ENCODE data around the gene LCE2D. TPM values are rescaled to one million over a fixed set of nuclear protein-coding genes. Genes with fewer than 3 reads are reported as not detected.
"Not testable (repeated sequence)": the region's sequence is repeated elsewhere in the genome, so short reads cannot be mapped to it uniquely, and the experiment has no call there.

LCE2D gene
- total RNA-seq, 4 donors from 2014 or later = not detected

- Histone ChIP-seq H3K4me1 (no peaks in the 10 kb centered on the region), H3K4me3 (replicated peaks in 1 of 3) (no peak overlapping the region), H3K9me3 (no peaks in the 10 kb centered on the region), H3K36me3 (no peaks in the 10 kb centered on the region), H3K27me3 (no peaks in the 10 kb centered on the region), H3K27ac (no peak overlapping the region)
- no peak for DNase-seq
- WGBS, 2 donors = 92 to 93% methylated on average over 5 of the region's 5 CpGs
- intact Hi-C loops (cut with DNase I) = no loop called here
- TF ChIP-seq POLR2A (IDR thresholded peaks at IDR 0.05) (no peak), CTCF (IDR thresholded peaks at IDR 0.05) (no peak)
Measured at GRCh38 chr1:152667648-152668047, 4.5 kb downstream of the LCE2D start.

DNA sequence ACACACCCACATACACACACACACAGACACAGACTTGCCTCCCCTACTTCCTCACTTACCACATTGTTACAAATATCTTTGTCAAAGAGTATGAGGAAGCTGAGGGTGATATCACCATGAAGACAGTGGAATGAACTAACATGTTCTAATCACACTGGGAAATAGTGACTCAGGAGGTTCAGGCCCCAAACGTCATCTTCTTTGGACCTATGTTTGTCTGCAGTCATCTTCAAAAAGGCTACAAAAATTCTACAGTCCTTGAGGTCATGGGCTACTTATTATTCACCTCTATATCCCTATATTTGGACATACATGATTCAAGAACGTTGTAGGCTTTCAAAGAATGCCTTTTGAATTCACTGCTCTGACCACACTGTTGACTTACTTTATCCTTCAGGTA lies 9.8 kb downstream of the LCE2D start:
- Histone ChIP-seq H3K4me1 (no peaks in the 10 kb centered on the region), H3K4me3 (replicated peaks in 1 of 3) (no peak overlapping the region), H3K27me3 (no peaks in the 10 kb centered on the region), H3K36me3 (no peaks in the 10 kb centered on the region), H3K27ac (no peak overlapping the region), H3K9me3 (no peaks in the 10 kb centered on the region)
- intact Hi-C loops (cut with DNase I) = no loop called here
- DNase-seq = no peak
- WGBS, 2 donors = 59 to 73% methylated on average over 2 of the region's 2 CpGs
- TF ChIP-seq CTCF (IDR thresholded peaks at IDR 0.05) = no peak
- no peak for TF ChIP-seq POLR2A (IDR thresholded peaks at IDR 0.05)

DNA sequence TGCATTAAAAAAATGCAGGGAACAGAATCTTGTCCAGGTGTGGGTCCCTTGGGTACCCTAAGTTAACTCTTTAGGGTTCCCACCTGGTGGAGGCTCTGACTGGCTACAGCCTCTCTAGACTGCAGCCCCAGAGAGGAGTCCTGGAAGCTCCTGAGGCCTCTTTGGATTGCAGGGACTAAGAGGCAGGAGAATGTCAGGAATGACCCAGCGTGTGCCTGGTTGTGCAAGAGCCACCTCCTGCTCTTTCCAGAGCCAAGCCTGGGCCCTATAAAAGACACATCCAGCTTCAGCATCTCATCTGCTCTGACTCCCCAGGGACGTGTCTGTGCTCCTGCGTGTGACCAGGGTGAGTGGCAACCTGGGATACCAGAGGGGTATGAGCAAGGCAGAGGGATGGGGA lies 11.8 kb downstream of the LCE2D start, which contains the start of gene LCE2C:
LCE2C (plus strand) TSS at position 297 of the 400 bp plus-strand sequence. CDS start 737 bp downstream, outside the sequence.
- WGBS, 2 donors = 79% methylated on average over 3 of the region's 3 CpGs; no CpG with 5 or more reads in 1 of the 2 donors
- H3K27me3 ChIP-seq; H3K27ac ChIP-seq; DNase-seq; H3K4me3 ChIP-seq (replicated peaks in 1 of 3); H3K9me3 ChIP-seq; H3K4me1 ChIP-seq; H3K36me3 ChIP-seq; intact Hi-C loops (cut with DNase I): not testable (repeated sequence)

- intact Hi-C loops (cut with DNase I) = no loop called here
- WGBS, 2 donors = 41 to 42% methylated on average over 1 to 6 of the region's 6 CpGs
Measured at GRCh38 chr1:152679459-152679858, 16.3 kb downstream of the LCE2D start.

GRCh38 chr1:152681616-152682015 lies 18.4 kb downstream of the LCE2D start:
- 61 to 68% methylated on average over 2 of the region's 2 CpGs for WGBS, 2 donors
- Histone ChIP-seq H3K4me1 (no peaks in the 10 kb centered on the region), H3K27me3 (no peaks in the 10 kb centered on the region), H3K9me3 (no peaks in the 10 kb centered on the region), H3K4me3 (replicated peaks in 1 of 3) (no peak overlapping the region), H3K36me3 (no peaks in the 10 kb centered on the region), H3K27ac (no peak overlapping the region)
- DNase-seq = no peak
- intact Hi-C loops (cut with DNase I) = no loop called here
- TF ChIP-seq CTCF (IDR thresholded peaks at IDR 0.05) (no peak), POLR2A (IDR thresholded peaks at IDR 0.05) (no peak)

More at GRCh38 chr1:152679459-152679858, 16.3 kb downstream of the LCE2D start:
- DNase-seq = peak; percentile 10 to 11
- no peak overlapping the region for H3K4me3 ChIP-seq (replicated peaks in 1 of 3)
- H3K4me1 ChIP-seq = no peaks in the 10 kb centered on the region
- H3K27me3 ChIP-seq = no peaks in the 10 kb centered on the region
- H3K36me3 ChIP-seq = no peaks in the 10 kb centered on the region
- TF ChIP-seq POLR2A (IDR thresholded peaks at IDR 0.05) (no peak), CTCF (IDR thresholded peaks at IDR 0.05) (no peak)
- no peak overlapping the region for H3K27ac ChIP-seq
- H3K9me3 ChIP-seq = no peaks in the 10 kb centered on the region

DNA sequence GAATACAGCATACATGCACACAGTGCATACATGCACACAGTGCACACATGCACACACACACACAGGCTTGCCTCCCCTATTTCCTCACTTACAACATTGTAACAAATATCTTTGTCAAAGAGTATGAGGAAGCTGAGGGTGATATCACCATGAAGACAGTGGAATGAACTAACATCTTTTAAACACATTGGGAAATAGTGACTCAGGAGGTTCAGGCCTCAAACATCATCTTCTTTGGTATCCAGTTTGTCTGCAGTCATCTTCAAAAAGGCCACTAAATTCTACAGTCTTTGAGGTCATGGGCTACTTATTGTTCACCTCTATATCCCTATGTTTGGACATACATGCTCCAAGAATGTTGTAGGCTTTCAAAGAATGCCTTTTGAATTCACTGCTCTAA lies 20.7 kb downstream of the LCE2D start:
- Histone ChIP-seq H3K36me3 (no peaks in the 10 kb centered on the region), H3K9me3 (no peaks in the 10 kb centered on the region), H3K27me3 (no peaks in the 10 kb centered on the region), H3K4me3 (replicated peaks in 1 of 3) (no peak overlapping the region), H3K4me1 (no peaks in the 10 kb centered on the region), H3K27ac (no peak overlapping the region)
- DNase-seq = no peak
- intact Hi-C loops (cut with DNase I) = no loop called here
- TF ChIP-seq POLR2A (IDR thresholded peaks at IDR 0.05) = no peak
- no peak for TF ChIP-seq CTCF (IDR thresholded peaks at IDR 0.05)

DNA sequence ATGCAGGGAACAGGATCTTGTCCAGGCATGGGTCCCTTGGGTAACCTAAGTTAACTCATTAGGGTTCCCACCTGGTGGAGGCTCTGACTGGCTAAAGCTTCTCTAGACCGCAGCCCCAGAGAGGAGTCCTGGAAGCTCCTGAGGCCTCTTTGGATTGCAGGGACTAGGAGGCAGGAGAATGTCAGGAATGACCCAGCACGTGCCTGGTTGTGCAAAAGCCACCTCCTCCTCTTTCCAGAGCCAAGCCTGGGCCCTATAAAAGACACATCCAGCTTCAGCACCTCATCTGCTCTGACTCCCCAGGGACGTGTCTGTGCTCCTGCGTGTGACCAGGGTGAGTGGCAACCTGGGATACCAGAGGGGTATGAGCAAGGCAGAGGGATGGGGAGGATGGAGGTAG lies 22.6 kb downstream of the LCE2D start, which contains the start of gene LCE2B:
LCE2B (plus strand) TSS at position 301 of the 400 bp plus-strand sequence. CDS start 721 bp downstream, outside the sequence.
- H3K4me3 ChIP-seq (replicated peaks in 1 of 3); H3K27me3 ChIP-seq; H3K4me1 ChIP-seq; DNase-seq; H3K27ac ChIP-seq; H3K9me3 ChIP-seq; H3K36me3 ChIP-seq; intact Hi-C loops (cut with DNase I): not testable (repeated sequence)
- WGBS, 2 donors = 69 to 73% methylated on average over 3 to 4 of the region's 4 CpGs
